HG03342 (cell line): Measurements from ENCODE around the gene OR2T11.
"Not testable (repeated sequence)": the region's sequence is repeated elsewhere in the genome, so short reads cannot be mapped to it uniquely, and the experiment has no call there.

Experiments
- ATAC-seq: cut with Tn5 transposase; IDR thresholded peaks from one replicate; pipeline ENCODE4 v1.9.1; 2021; ENCODE audit warnings: mild to moderate bottlenecking, moderate library complexity; ENCODE audit not compliant: unreplicated experiment

The OR2T11 gene

DNA sequence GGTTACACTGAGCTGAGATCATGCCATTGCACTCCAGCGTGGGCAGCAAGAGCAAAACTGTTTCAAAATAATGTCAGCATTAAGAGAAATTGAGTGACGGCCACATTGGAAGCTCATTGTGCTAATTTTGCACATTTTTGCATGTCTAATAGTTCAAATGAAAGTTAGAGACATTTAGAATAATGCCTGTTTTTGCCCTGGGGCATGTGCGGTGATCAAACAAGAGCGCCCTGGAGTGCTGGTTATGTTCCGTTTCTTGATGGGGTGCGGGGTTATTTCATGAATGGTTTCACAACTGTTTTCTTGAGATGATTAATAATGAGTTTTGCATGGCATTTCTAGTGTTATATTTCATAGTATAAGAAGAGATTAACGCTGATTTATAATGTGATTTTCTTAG, 13.1 kb downstream of the OR2T11 start:
- no peak for ATAC-seq

DNA sequence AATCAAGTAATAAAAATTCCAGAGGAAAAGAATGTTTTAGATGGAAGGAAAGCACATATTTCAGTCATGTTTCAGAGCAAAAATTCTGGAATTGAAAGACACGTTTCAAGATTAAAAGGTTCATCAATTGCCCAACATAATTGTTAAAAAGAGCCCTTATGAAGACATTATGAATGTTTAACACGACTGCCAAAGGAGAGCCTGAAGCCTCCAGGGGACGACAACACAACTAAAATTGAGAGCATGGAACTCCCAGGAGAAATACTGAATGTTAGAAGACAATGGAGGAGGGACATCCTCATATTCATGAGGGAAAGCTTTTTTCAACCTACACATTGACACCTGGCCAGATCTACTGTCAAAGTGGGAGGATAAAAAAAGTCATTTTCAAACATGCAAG, 16.0 kb downstream of the OR2T11 start:
- ATAC-seq: no peak

- no peak for ATAC-seq
Measured at GRCh38 chr1:248618119-248618518, 16.8 kb downstream of the OR2T11 start.

DNA sequence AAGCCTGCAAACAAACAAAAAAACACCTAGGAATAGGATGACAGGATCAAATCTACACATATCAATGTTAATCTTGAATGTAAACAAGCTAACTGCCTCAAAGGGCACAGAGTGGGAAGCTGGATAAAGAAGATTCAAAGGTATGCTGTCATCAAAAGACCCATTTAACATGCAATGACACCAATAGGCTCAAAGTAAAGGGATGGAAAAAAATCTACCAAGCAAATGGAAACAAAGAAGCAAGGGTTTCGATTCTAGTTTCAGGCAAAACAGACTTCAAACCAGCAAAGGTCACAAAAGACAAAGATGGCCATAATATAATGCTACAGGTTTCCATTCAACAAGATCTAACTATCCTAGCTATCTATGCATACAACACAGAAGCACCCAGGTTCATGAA, 21.1 kb downstream of the OR2T11 start:
- ATAC-seq: no peak

DNA sequence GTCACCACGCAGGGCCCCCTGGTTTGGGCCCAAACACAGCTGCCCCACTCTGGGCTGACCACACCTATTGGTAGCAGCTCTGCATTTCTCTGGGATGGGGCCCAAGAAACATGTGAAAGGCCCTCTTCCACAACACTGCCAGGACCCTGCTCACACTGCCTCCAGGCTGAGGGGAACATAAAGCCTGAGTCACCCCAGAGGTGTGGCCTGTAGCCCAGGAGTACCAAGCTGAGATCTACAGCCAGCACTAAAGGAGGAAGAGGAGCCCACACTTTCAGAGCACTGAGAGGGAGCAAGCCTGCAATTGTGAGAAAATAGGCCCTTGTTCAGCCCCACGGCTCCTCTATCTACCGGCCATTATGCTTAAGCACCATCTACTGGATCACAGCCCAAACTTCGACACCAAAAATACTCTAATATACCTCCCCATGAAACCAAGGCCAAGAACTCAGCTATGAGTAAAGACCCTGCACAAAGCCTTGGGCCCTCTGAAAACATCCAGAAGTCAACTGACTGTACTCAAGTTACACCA, 22.9 kb downstream of the OR2T11 start:
- no peak for ATAC-seq

DNA sequence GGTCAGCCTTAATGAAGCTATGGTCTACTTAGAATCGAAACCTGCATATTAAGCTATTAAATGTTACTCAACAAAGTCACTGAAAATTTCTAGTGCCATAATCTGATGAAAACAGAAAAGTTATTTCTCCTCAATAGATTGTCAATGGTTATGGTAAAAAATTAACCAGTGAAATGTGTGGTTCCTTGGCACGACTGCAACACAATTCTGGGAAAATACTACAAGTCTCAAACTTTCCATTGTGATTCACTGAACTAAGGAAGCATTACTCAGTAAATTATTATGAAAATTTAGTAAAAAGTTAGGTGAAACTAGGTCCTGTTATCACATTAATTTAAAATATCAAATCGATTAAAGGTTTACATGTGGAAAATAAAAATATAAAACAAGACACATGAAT, 24.6 kb downstream of the OR2T11 start:
- ATAC-seq: no peak

- ATAC-seq: no peak
Measured at GRCh38 chr1:248599396-248599795, 35.5 kb downstream of the OR2T11 start.

DNA sequence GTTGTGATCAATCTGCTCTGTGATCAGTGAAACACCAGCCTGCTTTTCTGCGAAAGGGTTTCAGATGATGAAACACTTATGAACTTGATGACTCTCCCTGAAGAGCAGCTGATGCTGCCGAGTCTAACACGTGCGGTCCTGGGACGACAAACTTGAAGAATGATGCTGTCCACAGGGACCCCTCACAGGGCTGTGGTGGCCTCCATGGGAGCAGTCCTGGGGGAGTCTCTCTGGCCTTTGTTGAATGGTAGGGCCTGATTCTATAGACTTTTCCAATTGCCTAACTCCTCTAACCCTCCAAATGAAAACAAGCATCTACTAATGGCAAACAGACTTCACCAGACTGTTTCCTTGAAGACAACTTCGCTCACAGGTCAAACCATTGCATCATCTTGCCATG, 37.3 kb downstream of the OR2T11 start, which contains the start of gene OR2T10:
Gene OR2T10, minus strand, starts transcription at position 112 of the 400 bp plus-strand sequence. CDS start 3,932 bp downstream, outside the sequence.
- no peak for ATAC-seq

- no peak for ATAC-seq
Measured at GRCh38 chr1:248596615-248597014, 38.3 kb downstream of the OR2T11 start.

DNA sequence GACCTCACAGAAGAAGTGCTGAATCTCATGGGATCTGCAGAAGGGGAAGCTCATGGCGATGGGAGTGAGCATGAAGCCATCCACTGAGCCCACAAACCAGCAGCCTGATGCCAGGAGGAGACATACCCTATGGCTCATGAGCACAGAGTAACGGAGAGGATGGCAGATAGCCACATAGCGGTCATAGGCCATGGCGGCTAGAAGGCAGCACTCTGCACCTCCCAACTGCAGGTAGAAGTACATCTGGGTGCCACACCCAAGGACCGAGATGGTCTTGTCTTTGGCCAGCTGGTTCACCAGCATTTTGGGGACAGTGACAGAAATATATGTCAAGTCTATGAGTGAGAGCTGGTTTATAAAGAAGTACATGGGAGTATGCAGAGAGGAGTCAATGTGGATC, 41.7 kb downstream of the OR2T11 start:
- ATAC-seq: no peak

- no peak for ATAC-seq
Measured at GRCh38 chr1:248592655-248593054, 42.2 kb downstream of the OR2T11 start.

- ATAC-seq: no peak
Measured at GRCh38 chr1:248590055-248590454, 44.8 kb downstream of the OR2T11 start.

- no peak for ATAC-seq
Measured at GRCh38 chr1:248589334-248589733, 45.6 kb downstream of the OR2T11 start.

DNA sequence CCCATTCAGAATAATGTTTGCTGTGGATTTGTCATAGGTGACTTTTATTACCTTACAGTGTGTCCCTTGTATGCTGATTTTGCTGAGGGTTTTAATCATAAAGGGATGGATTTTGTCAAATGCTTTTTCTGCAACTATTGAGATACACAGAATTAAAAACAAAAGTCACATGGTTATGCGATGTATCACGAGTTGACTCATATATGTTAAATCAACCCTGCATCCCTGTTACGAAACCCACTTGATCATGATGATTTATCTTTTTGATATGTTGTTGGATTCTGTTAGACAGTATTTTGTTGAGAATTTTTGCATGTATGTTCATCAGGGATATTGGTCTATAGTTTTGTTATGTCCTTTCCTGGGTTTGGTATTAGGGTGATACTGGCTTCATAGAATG, 49.6 kb downstream of the OR2T11 start:
- ATAC-seq: no peak

- no peak for ATAC-seq
Measured at GRCh38 chr1:248576260-248576980, 58.5 kb downstream of the OR2T11 start.

- not testable (repeated sequence) for ATAC-seq
Measured at GRCh38 chr1:248574657-248575056, 60.2 kb downstream of the OR2T11 start, which contains the start of gene OR2T34. OR2T34 (minus strand) TSS chr1:248574757; CDS start chr1:248574757, 0 bp downstream.

DNA sequence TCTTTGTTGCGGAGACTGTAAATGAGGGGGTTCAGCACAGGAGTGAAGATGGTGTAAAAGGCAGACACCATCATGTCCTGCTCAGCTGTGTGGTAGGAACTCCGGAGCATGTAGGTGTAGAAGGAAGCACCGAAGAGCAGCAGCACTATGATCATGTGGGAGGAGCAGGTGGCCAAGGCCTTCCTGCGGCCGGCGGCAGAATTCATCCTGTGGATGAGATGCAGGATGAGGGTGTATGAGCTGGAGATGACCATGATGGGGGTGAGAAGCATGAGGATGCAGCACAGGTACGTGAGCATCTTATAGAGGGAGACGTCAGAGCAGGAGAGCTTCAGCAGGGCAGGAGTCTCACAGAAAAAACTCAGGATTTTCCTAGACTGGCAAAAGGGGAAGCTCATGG, 61.0 kb downstream of the OR2T11 start:
- ATAC-seq: not testable (repeated sequence)
